WERI-Rb-1 (cell line): ENCODE measurements around the gene OR51A2.

ENCODE experiments used
- DNase-seq: peaks from one replicate; pipeline ENCODE4 v3.0.0-alpha.2; 2020
- H3K27ac ChIP-seq: fragments of 250-450 bp; sonication (Bioruptor Pico); 2 replicates; pipeline ENCODE4 v1.5.1; 2020; ENCODE audit warnings: mild to moderate bottlenecking, moderate library complexity
- H3K27me3 ChIP-seq: fragments of 250-450 bp; sonication (Bioruptor Pico); 2 replicates; pipeline ENCODE4 v1.5.1; 2021; ENCODE audit warnings: mild to moderate bottlenecking, low read depth, moderate library complexity; ENCODE audit not compliant: insufficient read depth, severe bottlenecking
- H3K36me3 ChIP-seq: fragments of 250-450 bp; sonication (Bioruptor Pico); 2 replicates; pipeline ENCODE4 v1.5.1; 2020; ENCODE audit warnings: mild to moderate bottlenecking, moderate library complexity
- H3K4me3 ChIP-seq: 2 replicates; pipeline ENCODE4 v1.5.1; 2011; ENCODE audit warnings: low read depth, mild to moderate bottlenecking, control low read depth, low read length
- H3K9me3 ChIP-seq: fragments of 250-450 bp; sonication (Bioruptor Pico); 2 replicates; pipeline ENCODE4 v1.5.1; 2021; ENCODE audit warnings: mild to moderate bottlenecking, moderate library complexity; ENCODE audit not compliant: severe bottlenecking
- TF ChIP-seq, protein P1 (sequence below): IDR thresholded peaks from 2 replicates; pipeline ENCODE4 v1.5.1; 2011; ENCODE audit warnings: low read depth, mild to moderate bottlenecking, control low read depth, inconsistent platforms, low read length

Gene OR51A2

DNA sequence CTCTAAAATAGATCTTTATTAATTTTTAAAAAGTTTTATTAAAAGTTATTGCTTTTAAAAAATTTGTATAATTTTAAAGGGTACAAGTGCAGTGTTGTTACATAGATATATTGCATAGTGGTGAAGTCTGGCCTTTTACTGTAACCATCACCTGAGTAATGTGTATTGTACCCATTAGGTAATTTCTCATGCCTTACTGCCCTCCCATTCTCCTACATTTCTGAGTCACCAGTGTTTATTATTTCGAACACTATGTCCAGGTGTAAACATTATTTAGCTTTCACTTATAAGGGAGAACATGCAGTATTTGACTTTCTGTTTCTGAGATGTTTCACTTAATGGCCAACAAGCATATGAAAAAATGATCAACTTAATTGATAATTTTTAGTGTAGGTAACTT is 33.7 kb downstream of the OR51A2 start:
- no peaks in the 10 kb centered on the region for H3K36me3 ChIP-seq
- H3K4me3 ChIP-seq: no peak overlapping the region
- no peaks in the 10 kb centered on the region for H3K9me3 ChIP-seq
- no peak overlapping the region for H3K27ac ChIP-seq
- TF ChIP-seq, protein P1, sequence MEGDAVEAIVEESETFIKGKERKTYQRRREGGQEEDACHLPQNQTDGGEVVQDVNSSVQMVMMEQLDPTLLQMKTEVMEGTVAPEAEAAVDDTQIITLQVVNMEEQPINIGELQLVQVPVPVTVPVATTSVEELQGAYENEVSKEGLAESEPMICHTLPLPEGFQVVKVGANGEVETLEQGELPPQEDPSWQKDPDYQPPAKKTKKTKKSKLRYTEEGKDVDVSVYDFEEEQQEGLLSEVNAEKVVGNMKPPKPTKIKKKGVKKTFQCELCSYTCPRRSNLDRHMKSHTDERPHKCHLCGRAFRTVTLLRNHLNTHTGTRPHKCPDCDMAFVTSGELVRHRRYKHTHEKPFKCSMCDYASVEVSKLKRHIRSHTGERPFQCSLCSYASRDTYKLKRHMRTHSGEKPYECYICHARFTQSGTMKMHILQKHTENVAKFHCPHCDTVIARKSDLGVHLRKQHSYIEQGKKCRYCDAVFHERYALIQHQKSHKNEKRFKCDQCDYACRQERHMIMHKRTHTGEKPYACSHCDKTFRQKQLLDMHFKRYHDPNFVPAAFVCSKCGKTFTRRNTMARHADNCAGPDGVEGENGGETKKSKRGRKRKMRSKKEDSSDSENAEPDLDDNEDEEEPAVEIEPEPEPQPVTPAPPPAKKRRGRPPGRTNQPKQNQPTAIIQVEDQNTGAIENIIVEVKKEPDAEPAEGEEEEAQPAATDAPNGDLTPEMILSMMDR: no peak
- peaks cover 47% of the 10 kb centered on the region for H3K27me3 ChIP-seq
- DNase-seq: no peak

DNA sequence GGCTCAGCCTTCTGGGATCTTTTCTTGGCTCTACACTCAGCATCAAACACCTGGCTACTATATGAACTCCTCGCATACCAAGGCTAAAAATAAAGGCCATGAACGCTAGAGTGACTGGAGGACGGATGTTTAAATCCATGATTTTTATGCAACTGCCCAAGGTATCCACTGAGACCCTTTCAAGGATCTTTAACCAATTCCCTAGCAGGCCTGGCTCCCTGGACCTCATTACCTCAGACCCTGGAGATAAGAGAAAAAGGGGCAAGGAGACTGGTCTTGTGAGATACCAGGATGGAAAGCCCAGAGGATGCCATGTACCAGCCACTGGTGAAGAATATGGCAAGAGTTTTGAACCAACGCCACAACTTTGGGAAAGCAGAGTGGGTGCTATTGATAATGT is 36.3 kb downstream of the OR51A2 start, which contains the start of gene OR51G2:
Gene OR51G2, minus strand, starts transcription at position 101 of the 400 bp plus-strand sequence. CDS start 3,687 bp downstream, outside the sequence.
- TF ChIP-seq, protein P1: no peak
- no peak for DNase-seq
- H3K27me3 ChIP-seq: peaks cover 44% of the 10 kb centered on the region
- no peak within 1 kb of the TSS for H3K4me3 ChIP-seq
- no peak within 1 kb of the TSS for H3K27ac ChIP-seq
- no peaks in the 10 kb centered on the region for H3K9me3 ChIP-seq
- no peaks in the 10 kb centered on the region for H3K36me3 ChIP-seq

DNA sequence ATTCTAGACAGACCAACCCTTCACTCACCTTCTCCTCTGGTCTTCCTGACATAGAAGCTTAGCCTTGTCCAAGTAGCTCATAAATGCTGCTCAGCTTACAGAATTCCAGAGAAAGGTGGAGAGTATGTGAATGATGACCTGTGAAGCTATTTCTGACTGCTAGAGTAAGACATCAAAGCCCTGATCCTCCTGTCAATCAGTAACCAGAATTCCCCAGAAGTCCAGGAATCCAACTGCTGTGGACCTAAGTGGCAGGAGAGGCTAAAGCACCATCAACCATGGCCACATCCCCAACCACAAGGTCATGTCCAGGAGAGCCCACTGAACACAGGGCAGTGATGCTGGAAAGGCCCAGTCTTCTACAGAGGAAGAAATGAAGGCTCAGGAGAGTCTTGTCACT is 38.9 kb downstream of the OR51A2 start:
- no peak for DNase-seq
- H3K36me3 ChIP-seq: no peaks in the 10 kb centered on the region
- H3K27ac ChIP-seq: no peak overlapping the region
- no peaks in the 10 kb centered on the region for H3K9me3 ChIP-seq
- TF ChIP-seq, protein P1: no peak
- peaks cover 50% of the 10 kb centered on the region for H3K27me3 ChIP-seq
- no peak overlapping the region for H3K4me3 ChIP-seq
